ENCODE data around the gene FBXL13.
"Not testable (repeated sequence)": the region's sequence is repeated elsewhere in the genome, so short reads cannot be mapped to it uniquely, and the experiment has no call there.

FBXL13 gene

GRCh38 chr7:102794567-102794966, 280.0 kb downstream of the FBXL13 start:
- not testable (repeated sequence) for H3K9me3 Mint-ChIP-seq; DNase-seq; H3K27me3 Mint-ChIP-seq; ATAC-seq (replicated peaks); H3K4me1 Mint-ChIP-seq (ENCODE audit: low read depth in 2 of 2); H3K36me3 Mint-ChIP-seq (ENCODE audit: insufficient read depth); H3K27ac Mint-ChIP-seq; H3K4me3 Mint-ChIP-seq

GRCh38 chr7:102791831-102792230, 282.8 kb downstream of the FBXL13 start:
- not testable (repeated sequence) for H3K27me3 Mint-ChIP-seq; DNase-seq; H3K9me3 Mint-ChIP-seq; H3K27ac Mint-ChIP-seq; H3K36me3 Mint-ChIP-seq (ENCODE audit: insufficient read depth); ATAC-seq (replicated peaks); H3K4me1 Mint-ChIP-seq (ENCODE audit: low read depth in 2 of 2); H3K4me3 Mint-ChIP-seq

- H3K9me3 Mint-ChIP-seq; H3K4me3 Mint-ChIP-seq; H3K27ac Mint-ChIP-seq; DNase-seq; ATAC-seq (replicated peaks); H3K36me3 Mint-ChIP-seq (ENCODE audit: insufficient read depth); H3K4me1 Mint-ChIP-seq (ENCODE audit: low read depth in 2 of 2); H3K27me3 Mint-ChIP-seq: not testable (repeated sequence)
These were observed 283.2 kb downstream of the FBXL13 start for GRCh38 chr7:102791367-102791766.

- H3K4me3 Mint-ChIP-seq; H3K27ac Mint-ChIP-seq; H3K36me3 Mint-ChIP-seq (ENCODE audit: insufficient read depth); H3K4me1 Mint-ChIP-seq (ENCODE audit: low read depth in 2 of 2); DNase-seq; H3K27me3 Mint-ChIP-seq; H3K9me3 Mint-ChIP-seq; ATAC-seq (replicated peaks): not testable (repeated sequence)
These were observed 284.1 kb downstream of the FBXL13 start for GRCh38 chr7:102790364-102791100.

GRCh38 chr7:102788770-102789169, 285.8 kb downstream of the FBXL13 start:
- not testable (repeated sequence) for H3K27me3 Mint-ChIP-seq; DNase-seq; H3K36me3 Mint-ChIP-seq (ENCODE audit: insufficient read depth); H3K27ac Mint-ChIP-seq; H3K9me3 Mint-ChIP-seq; ATAC-seq (replicated peaks); H3K4me1 Mint-ChIP-seq (ENCODE audit: low read depth in 2 of 2); H3K4me3 Mint-ChIP-seq

GRCh38 chr7:102780926-102781325, 293.7 kb downstream of the FBXL13 start:
- not testable (repeated sequence) for ATAC-seq (replicated peaks); H3K4me1 Mint-ChIP-seq (ENCODE audit: low read depth in 2 of 2); H3K36me3 Mint-ChIP-seq (ENCODE audit: insufficient read depth); H3K9me3 Mint-ChIP-seq; DNase-seq; H3K4me3 Mint-ChIP-seq; H3K27ac Mint-ChIP-seq; H3K27me3 Mint-ChIP-seq

- H3K9me3 Mint-ChIP-seq; ATAC-seq (replicated peaks); H3K27ac Mint-ChIP-seq; H3K36me3 Mint-ChIP-seq (ENCODE audit: insufficient read depth); H3K27me3 Mint-ChIP-seq; DNase-seq; H3K4me1 Mint-ChIP-seq (ENCODE audit: low read depth in 2 of 2); H3K4me3 Mint-ChIP-seq: not testable (repeated sequence)
These were observed 295.9 kb downstream of the FBXL13 start for GRCh38 chr7:102778663-102779062.

- not testable (repeated sequence) for ATAC-seq (replicated peaks)
These were observed 298.4 kb downstream of the FBXL13 start for GRCh38 chr7:102776217-102776616.

GRCh38 chr7:102770467-102770866, 304.1 kb downstream of the FBXL13 start:
- not testable (repeated sequence) for H3K4me1 Mint-ChIP-seq (ENCODE audit: low read depth in 2 of 2); H3K4me3 Mint-ChIP-seq; H3K9me3 Mint-ChIP-seq; H3K27me3 Mint-ChIP-seq; DNase-seq; H3K36me3 Mint-ChIP-seq (ENCODE audit: insufficient read depth); ATAC-seq (replicated peaks); H3K27ac Mint-ChIP-seq

More at GRCh38 chr7:102776217-102776616, 298.4 kb downstream of the FBXL13 start:
- not testable (repeated sequence) for H3K27me3 Mint-ChIP-seq; H3K27ac Mint-ChIP-seq; H3K4me3 Mint-ChIP-seq; H3K36me3 Mint-ChIP-seq (ENCODE audit: insufficient read depth); H3K9me3 Mint-ChIP-seq; DNase-seq; H3K4me1 Mint-ChIP-seq (ENCODE audit: low read depth in 2 of 2)

GRCh38 chr7:102769657-102770192, 304.9 kb downstream of the FBXL13 start:
- DNase-seq; H3K27me3 Mint-ChIP-seq; ATAC-seq (replicated peaks); H3K27ac Mint-ChIP-seq; H3K9me3 Mint-ChIP-seq; H3K4me1 Mint-ChIP-seq (ENCODE audit: low read depth in 2 of 2); H3K36me3 Mint-ChIP-seq (ENCODE audit: insufficient read depth); H3K4me3 Mint-ChIP-seq: not testable (repeated sequence)

- not testable (repeated sequence) for H3K27me3 Mint-ChIP-seq; ATAC-seq (replicated peaks); H3K4me1 Mint-ChIP-seq (ENCODE audit: low read depth in 2 of 2); H3K4me3 Mint-ChIP-seq; H3K36me3 Mint-ChIP-seq (ENCODE audit: insufficient read depth); H3K9me3 Mint-ChIP-seq; DNase-seq; H3K27ac Mint-ChIP-seq
These were observed 311.2 kb downstream of the FBXL13 start for GRCh38 chr7:102763295-102763905.
